Breast epithelium (tissue), 4 donors: ENCODE measurements around the gene ANKZF1. TPM values are rescaled to one million over a fixed set of nuclear protein-coding genes. Genes with fewer than 3 reads are reported as not detected.

Experiments
- DNase-seq, 2 donors: peaks; one replicate each; pipeline ENCODE4 v3.0.0-alpha.2; 2019; ENCODE audit warnings: low spot score in 2 of 2
- H3K27ac ChIP-seq, 2 donors: fragments of 200-600 bp; sonication (generic) in 1 of 2; one replicate each; pipeline ENCODE4 v1.5.1; 2016 to 2019; ENCODE audit warnings: mild to moderate bottlenecking in 1 of 2
- H3K27me3 ChIP-seq, 2 donors: fragments of 200-600 bp; sonication (generic) in 1 of 2; one replicate each; pipeline versions ENCODE4 v1.5.1 to v1.6.0; 2017 to 2019; ENCODE audit warnings: control low read depth in 1 of 2, mild to moderate bottlenecking in 1 of 2
- H3K36me3 ChIP-seq: fragments of 200-600 bp; one replicate; pipeline ENCODE4 v1.5.1; 2019
- H3K4me1 ChIP-seq, 2 donors: fragments of 200-600 bp; sonication (generic); one replicate each; pipeline ENCODE4 v1.5.1; 2016 to 2019; ENCODE audit warnings: control low read depth in 1 of 2
- H3K4me3 ChIP-seq, 3 donors: fragments of 200-600 bp; sonication (generic); 1 replicate in 2 of 3; 2 replicates in 1 of 3; pipeline ENCODE4 v1.5.1; 2016 to 2019; ENCODE audit warnings: mild to moderate bottlenecking in 3 of 3, moderate library complexity in 2 of 3
- H3K9me3 ChIP-seq, 2 donors: fragments of 200-600 bp; sonication (generic) in 1 of 2; one replicate each; pipeline ENCODE4 v1.5.1; 2016 to 2019; ENCODE audit warnings: control low read depth in 1 of 2
- POLR2A ChIP-seq: fragments of 450-650 bp; IDR thresholded peaks from one replicate; pipeline ENCODE4 v1.6.1; 2016; ENCODE audit warnings: antibody characterized with exemption, mild to moderate bottlenecking, moderate library complexity
- POLR2AphosphoS5 ChIP-seq, 3 donors: sonication (generic); formaldehyde crosslinking; IDR thresholded peaks; one replicate each; pipeline ENCODE4 v1.6.1; 2017; ENCODE audit warnings: antibody characterized with exemption in 3 of 3
- intact Hi-C: fragments of 100-400 bp; cut with DNase I; formaldehyde crosslinking; loops from one replicate; pipeline ENCODE4 v1.15.1; 2023; ENCODE audit warnings: low total_unique reads
- total RNA-seq, 3 donors: library from RNA; depleted of rRNA; stranded (reverse); fragments of >200 nt; gene quantifications; one replicate each; pipeline ENCODE4 v1.1.0, GENCODE V29; 2016
- TF ChIP-seq, protein P1 (sequence below), 3 donors: fragments of 450-650 bp; IDR thresholded peaks; one replicate each; pipeline ENCODE4 v1.5.1; 2016 to 2017; ENCODE audit warnings: antibody characterized with exemption in 3 of 3, mild to moderate bottlenecking in 3 of 3, moderate library complexity in 3 of 3

ANKZF1 gene
- total RNA-seq, 3 donors from 2014 or later: 29.3 to 101 (median 67.8) TPM

- H3K36me3 ChIP-seq: peaks cover 3% of the 10 kb centered on the region
- H3K27ac ChIP-seq: peak within 1 kb of the TSS; percentile 79 to 95
- TF ChIP-seq POLR2A (peak; percentile 29), POLR2AphosphoS5 (IDR thresholded peaks at IDR 0.05) (peak; percentile 57 to 77 (median 77))
- TF ChIP-seq, protein P1, sequence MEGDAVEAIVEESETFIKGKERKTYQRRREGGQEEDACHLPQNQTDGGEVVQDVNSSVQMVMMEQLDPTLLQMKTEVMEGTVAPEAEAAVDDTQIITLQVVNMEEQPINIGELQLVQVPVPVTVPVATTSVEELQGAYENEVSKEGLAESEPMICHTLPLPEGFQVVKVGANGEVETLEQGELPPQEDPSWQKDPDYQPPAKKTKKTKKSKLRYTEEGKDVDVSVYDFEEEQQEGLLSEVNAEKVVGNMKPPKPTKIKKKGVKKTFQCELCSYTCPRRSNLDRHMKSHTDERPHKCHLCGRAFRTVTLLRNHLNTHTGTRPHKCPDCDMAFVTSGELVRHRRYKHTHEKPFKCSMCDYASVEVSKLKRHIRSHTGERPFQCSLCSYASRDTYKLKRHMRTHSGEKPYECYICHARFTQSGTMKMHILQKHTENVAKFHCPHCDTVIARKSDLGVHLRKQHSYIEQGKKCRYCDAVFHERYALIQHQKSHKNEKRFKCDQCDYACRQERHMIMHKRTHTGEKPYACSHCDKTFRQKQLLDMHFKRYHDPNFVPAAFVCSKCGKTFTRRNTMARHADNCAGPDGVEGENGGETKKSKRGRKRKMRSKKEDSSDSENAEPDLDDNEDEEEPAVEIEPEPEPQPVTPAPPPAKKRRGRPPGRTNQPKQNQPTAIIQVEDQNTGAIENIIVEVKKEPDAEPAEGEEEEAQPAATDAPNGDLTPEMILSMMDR (IDR thresholded peaks at IDR 0.05): no peak
- intact Hi-C loops: no loop called here
- H3K9me3 ChIP-seq: no peaks in the 10 kb centered on the region
- peaks cover 9 to 17% of the 10 kb centered on the region in 2 donors for H3K4me1 ChIP-seq
- peak; percentile 94 for DNase-seq
- peak within 1 kb of the TSS; percentile 55 to 86 (median 66) for H3K4me3 ChIP-seq
- no peaks in the 10 kb centered on the region for H3K27me3 ChIP-seq
Measured at GRCh38 chr2:219218732-219219701, 10.6 kb upstream of the ANKZF1 start, which contains the start of gene ABCB6. ABCB6 (minus strand) TSS chr2:219218958; CDS start chr2:219218673, 285 bp downstream.

GRCh38 chr2:219219784-219220532, 9.6 kb upstream of the ANKZF1 start:
- no peak overlapping the region for H3K4me3 ChIP-seq

GRCh38 chr2:219220652-219221402, 8.8 kb upstream of the ANKZF1 start:
- peaks cover 12% of the 10 kb centered on the region for H3K36me3 ChIP-seq
- no peak overlapping the region for H3K27ac ChIP-seq
- no peaks in the 10 kb centered on the region for H3K9me3 ChIP-seq
- no peaks in the 10 kb centered on the region for H3K27me3 ChIP-seq
- no peak for DNase-seq
- intact Hi-C loops: no loop called here
- no peak overlapping the region for H3K4me3 ChIP-seq
- peaks cover 9 to 17% of the 10 kb centered on the region in 2 donors for H3K4me1 ChIP-seq
- no peak for TF ChIP-seq POLR2AphosphoS5 (IDR thresholded peaks at IDR 0.05)
- TF ChIP-seq, protein P1 (IDR thresholded peaks at IDR 0.05): no peak
- TF ChIP-seq POLR2A: no peak

More at GRCh38 chr2:219219784-219220532, 9.6 kb upstream of the ANKZF1 start:
- Histone ChIP-seq H3K9me3 (no peaks in the 10 kb centered on the region), H3K27me3 (no peaks in the 10 kb centered on the region), H3K36me3 (peaks cover 6% of the 10 kb centered on the region), H3K4me1 (peaks cover 9 to 17% of the 10 kb centered on the region in 2 donors), H3K27ac (peak overlapping the region in 1 of 2 donors; percentile 0)
- no peak for DNase-seq
- intact Hi-C loops: no loop called here
- no peak for TF ChIP-seq POLR2AphosphoS5 (IDR thresholded peaks at IDR 0.05)
- TF ChIP-seq, protein P1 (IDR thresholded peaks at IDR 0.05): no peak
- TF ChIP-seq POLR2A: no peak

GRCh38 chr2:219221957-219222518, 7.6 kb upstream of the ANKZF1 start:
- H3K4me1 ChIP-seq: peaks cover 8 to 17% of the 10 kb centered on the region in 2 donors
- no peaks in the 10 kb centered on the region for H3K27me3 ChIP-seq
- H3K27ac ChIP-seq: no peak overlapping the region
- H3K36me3 ChIP-seq: peaks cover 12% of the 10 kb centered on the region
- no peak for TF ChIP-seq POLR2AphosphoS5 (IDR thresholded peaks at IDR 0.05)
- intact Hi-C loops: no loop called here
- H3K4me3 ChIP-seq: no peak overlapping the region
- DNase-seq: no peak
- no peaks in the 10 kb centered on the region for H3K9me3 ChIP-seq
